Measurements from ENCODE around the gene FABP2. TPM values are rescaled to one million over a fixed set of nuclear protein-coding genes. Genes with fewer than 3 reads are reported as not detected.
"Not testable (repeated sequence)": the region's sequence is repeated elsewhere in the genome, so short reads cannot be mapped to it uniquely, and the experiment has no call there.

Gene FABP2
- total RNA-seq, 1 experiment from 2014 or later = not detected

DNA sequence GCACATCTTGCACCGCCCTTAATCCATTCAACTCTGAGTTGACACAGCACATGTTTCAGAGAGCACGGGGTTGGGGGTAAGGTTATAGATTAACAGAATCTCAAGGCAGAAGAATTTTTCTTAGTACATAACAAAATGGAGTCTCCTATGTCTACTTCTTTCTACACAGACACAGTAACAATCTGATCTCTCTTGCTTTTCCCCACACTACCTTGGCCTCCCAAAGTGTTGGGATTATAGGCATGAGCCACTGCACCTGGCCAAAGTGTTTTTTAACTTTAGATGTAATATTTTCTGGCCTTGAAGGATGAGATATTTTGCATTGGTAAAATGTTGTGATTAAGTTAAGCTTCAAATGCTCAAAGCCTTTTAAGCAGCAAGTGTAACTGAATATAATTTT, 21.4 kb upstream of the FABP2 start:
- BruUV-seq (replicated peaks); H3K79me2 ChIP-seq (ENCODE audit: low read length); H3K4me2 ChIP-seq (ENCODE audit: low read length); H3K4me1 ChIP-seq (ENCODE audit: insufficient read depth, low read length); intact Hi-C loops (cut with micrococcal nuclease); H3F3A ChIP-seq (ENCODE audit: low read length, unreplicated experiment); DNase-seq; H3K27ac ChIP-seq (ENCODE audit: low read length); ATAC-seq; H3K9me2 ChIP-seq (replicated peaks; ENCODE audit: low read length); H3K27me3 ChIP-seq (ENCODE audit: low read length); H3K9me3 ChIP-seq (ENCODE audit: low read length); CTCF ChIA-PET; H2AFZ ChIP-seq (ENCODE audit: low read length); H4K20me1 ChIP-seq (ENCODE audit: low read length); H3K36me3 ChIP-seq (ENCODE audit: low read depth, low read length); POLR2A ChIA-PET (ENCODE audit: unreplicated experiment); H3K4me3 ChIP-seq (ENCODE audit: low read length); H3K9ac ChIP-seq (ENCODE audit: low read length): not testable (repeated sequence)

DNA sequence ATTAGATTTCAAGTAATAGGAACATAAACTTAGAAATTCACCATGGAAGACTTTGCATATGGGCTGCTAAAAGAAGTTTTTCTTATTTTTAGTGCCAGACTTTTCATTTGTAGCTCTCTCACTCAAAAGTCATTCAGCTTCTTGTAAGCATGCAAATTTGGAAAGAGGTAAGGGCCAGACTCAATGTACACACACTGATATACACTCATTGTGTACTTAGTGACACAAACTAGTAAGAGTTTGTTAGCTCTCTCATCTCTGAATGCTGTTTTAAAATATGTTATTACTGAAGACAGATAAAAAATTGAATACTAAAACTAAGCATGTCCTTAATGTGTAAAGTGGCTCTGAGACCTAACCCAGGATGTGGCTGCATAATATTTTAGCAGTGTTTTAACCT, 18.0 kb upstream of the FABP2 start:
- H3K79me2 ChIP-seq (ENCODE audit: low read length); H3K4me3 ChIP-seq (ENCODE audit: low read length); H3K36me3 ChIP-seq (ENCODE audit: low read depth, low read length); H4K20me1 ChIP-seq (ENCODE audit: low read length); intact Hi-C loops (cut with micrococcal nuclease); POLR2A ChIA-PET (ENCODE audit: unreplicated experiment); H3K27me3 ChIP-seq (ENCODE audit: low read length); H3K9me3 ChIP-seq (ENCODE audit: low read length); BruUV-seq (replicated peaks); H3K9me2 ChIP-seq (replicated peaks; ENCODE audit: low read length); H3K4me1 ChIP-seq (ENCODE audit: insufficient read depth, low read length); H3K9ac ChIP-seq (ENCODE audit: low read length); H3K27ac ChIP-seq (ENCODE audit: low read length); H2AFZ ChIP-seq (ENCODE audit: low read length); CTCF ChIA-PET; H3K4me2 ChIP-seq (ENCODE audit: low read length); H3F3A ChIP-seq (ENCODE audit: low read length, unreplicated experiment): not testable (repeated sequence)
- ATAC-seq (peak; percentile 94), DNase-seq (peak; percentile 57)

- CTCF ChIA-PET = no interaction called here
- no TSS peak for BruUV-seq (replicated peaks)
- H2AFZ ChIP-seq (ENCODE audit: low read length) = no peak overlapping the region
Observed at GRCh38 chr4:119337010-119337409, 15.1 kb upstream of the FABP2 start.

DNA sequence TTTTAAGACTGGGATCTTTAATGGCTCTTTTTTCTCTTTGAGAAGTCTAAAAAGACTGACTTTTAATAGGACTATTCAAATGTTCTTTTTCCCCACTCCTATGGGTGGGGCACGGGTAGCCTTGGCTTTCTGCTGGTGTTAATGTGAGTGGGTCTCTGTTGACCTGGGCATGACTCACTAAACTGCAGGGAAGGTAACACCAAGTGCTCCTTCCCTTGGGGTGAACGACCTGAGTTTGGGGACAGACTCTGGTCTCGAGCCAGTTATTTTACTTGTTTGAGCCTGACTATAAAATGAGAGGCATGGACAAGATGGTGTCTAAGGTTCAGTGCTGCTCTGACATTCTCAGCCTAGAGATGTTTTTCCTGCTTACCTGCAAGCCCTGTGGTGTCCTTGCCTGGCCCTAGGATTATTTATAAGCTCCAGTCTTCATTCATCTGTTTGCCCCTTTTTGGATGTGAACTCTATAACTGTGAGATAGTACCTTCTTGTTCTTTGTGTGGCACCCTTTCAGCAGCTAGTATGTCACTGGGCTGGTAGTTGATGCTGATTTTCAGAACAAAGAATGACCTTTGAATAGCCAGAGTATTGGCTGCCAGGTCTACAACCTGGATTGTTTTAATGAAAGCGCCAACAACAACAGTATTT, 14.5 kb upstream of the FABP2 start:
- DNase-seq; H3K27me3 ChIP-seq (ENCODE audit: low read length); H3K27ac ChIP-seq (ENCODE audit: low read length); POLR2A ChIA-PET (ENCODE audit: unreplicated experiment); BruUV-seq (replicated peaks); CTCF ChIA-PET; H3K36me3 ChIP-seq (ENCODE audit: low read depth, low read length); H2AFZ ChIP-seq (ENCODE audit: low read length); H3K9me3 ChIP-seq (ENCODE audit: low read length); H3K4me2 ChIP-seq (ENCODE audit: low read length); H3K79me2 ChIP-seq (ENCODE audit: low read length); H3F3A ChIP-seq (ENCODE audit: low read length, unreplicated experiment); H3K9ac ChIP-seq (ENCODE audit: low read length); H4K20me1 ChIP-seq (ENCODE audit: low read length); intact Hi-C loops (cut with micrococcal nuclease); H3K4me3 ChIP-seq (ENCODE audit: low read length); H3K4me1 ChIP-seq (ENCODE audit: insufficient read depth, low read length); H3K9me2 ChIP-seq (replicated peaks; ENCODE audit: low read length): not testable (repeated sequence)
- ATAC-seq = peak; percentile 74

More at GRCh38 chr4:119337010-119337409, 15.1 kb upstream of the FABP2 start:
- no peak for ATAC-seq
- Histone ChIP-seq H3K4me2 (ENCODE audit: low read length) (no peak overlapping the region), H3K4me1 (ENCODE audit: insufficient read depth, low read length) (no peaks in the 10 kb centered on the region), H3K9me3 (ENCODE audit: low read length) (no peaks in the 10 kb centered on the region), H3K27ac (ENCODE audit: low read length) (no peak overlapping the region), H3K9ac (ENCODE audit: low read length) (no peak overlapping the region), H3F3A (ENCODE audit: low read length, unreplicated experiment) (no peaks in the 10 kb centered on the region), H4K20me1 (ENCODE audit: low read length) (no peaks in the 10 kb centered on the region), H3K9me2 (replicated peaks; ENCODE audit: low read length) (no peaks in the 10 kb centered on the region), H3K79me2 (ENCODE audit: low read length) (no peaks in the 10 kb centered on the region), H3K4me3 (ENCODE audit: low read length) (no peak overlapping the region), H3K36me3 (ENCODE audit: low read depth, low read length) (no peaks in the 10 kb centered on the region), H3K27me3 (ENCODE audit: low read length) (no peaks in the 10 kb centered on the region)
- no peak for DNase-seq
- intact Hi-C loops (cut with micrococcal nuclease) = no loop called here
- POLR2A ChIA-PET (ENCODE audit: unreplicated experiment) = no interaction called here
- TF ChIP-seq EZH2phosphoT487 (IDR thresholded peaks at IDR 0.05; ENCODE audit: borderline replicate concordance, low read length) (no peak), EZH2 (IDR thresholded peaks at IDR 0.05; ENCODE audit: low read length, unreplicated experiment) (no peak)
- TF ChIP-seq, protein P1, sequence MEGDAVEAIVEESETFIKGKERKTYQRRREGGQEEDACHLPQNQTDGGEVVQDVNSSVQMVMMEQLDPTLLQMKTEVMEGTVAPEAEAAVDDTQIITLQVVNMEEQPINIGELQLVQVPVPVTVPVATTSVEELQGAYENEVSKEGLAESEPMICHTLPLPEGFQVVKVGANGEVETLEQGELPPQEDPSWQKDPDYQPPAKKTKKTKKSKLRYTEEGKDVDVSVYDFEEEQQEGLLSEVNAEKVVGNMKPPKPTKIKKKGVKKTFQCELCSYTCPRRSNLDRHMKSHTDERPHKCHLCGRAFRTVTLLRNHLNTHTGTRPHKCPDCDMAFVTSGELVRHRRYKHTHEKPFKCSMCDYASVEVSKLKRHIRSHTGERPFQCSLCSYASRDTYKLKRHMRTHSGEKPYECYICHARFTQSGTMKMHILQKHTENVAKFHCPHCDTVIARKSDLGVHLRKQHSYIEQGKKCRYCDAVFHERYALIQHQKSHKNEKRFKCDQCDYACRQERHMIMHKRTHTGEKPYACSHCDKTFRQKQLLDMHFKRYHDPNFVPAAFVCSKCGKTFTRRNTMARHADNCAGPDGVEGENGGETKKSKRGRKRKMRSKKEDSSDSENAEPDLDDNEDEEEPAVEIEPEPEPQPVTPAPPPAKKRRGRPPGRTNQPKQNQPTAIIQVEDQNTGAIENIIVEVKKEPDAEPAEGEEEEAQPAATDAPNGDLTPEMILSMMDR (conservative IDR thresholded peaks at IDR 0.05; ENCODE audit: low read depth, low read length) = no peak
